ENCODE measurements around the gene U2AF2. TPM values are rescaled to one million over a fixed set of nuclear protein-coding genes. Genes with fewer than 3 reads are reported as not detected.

The U2AF2 gene
- total RNA-seq, 1 donor from 2014 or later: 194 TPM

DNA sequence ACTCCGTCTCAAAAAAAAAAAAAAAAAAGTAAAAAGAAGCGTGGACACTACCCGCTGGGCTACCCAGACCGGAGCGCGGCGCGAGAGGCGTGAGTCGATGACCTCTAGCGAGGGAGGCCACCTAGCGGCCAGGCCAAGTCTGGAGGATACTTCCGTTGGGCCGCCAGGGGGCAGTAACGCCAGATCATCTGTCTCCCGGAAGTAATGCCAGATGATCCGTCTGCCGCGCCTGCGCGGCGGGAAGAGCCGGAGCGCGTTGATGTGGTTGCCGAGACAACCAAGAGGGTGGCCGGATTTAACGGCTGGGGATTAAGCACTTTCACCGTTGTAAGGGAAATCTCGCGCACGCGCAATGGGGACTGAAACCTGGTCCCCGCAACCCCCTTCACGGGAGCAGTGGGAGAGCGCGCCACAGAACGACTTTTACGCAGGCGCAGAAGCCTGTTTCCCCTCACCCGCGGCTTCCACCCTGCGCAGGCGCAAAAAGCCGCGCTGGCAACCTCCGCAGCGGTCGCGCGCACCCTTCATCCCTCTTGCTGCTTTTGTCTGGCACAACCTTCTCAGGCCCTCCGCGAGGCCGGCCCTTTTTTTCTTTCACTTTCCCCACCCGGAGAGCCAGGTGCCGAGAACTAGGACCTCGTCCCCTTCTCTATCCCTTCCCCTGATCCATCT, 1.0 kb upstream of the U2AF2 start:
- Histone ChIP-seq H3K4me2 (ENCODE audit: low read length) (peak overlapping the region; percentile 97), H3K79me2 (ENCODE audit: insufficient read depth, low read length) (peaks cover 42% of the 10 kb centered on the region), H3K9me3 (ENCODE audit: insufficient read depth, low read depth, low read length) (no peaks in the 10 kb centered on the region), H3K27me3 (ENCODE audit: insufficient read depth, low read length) (no peaks in the 10 kb centered on the region), H3K36me3 (ENCODE audit: insufficient read depth, low read length) (no peaks in the 10 kb centered on the region), H3K4me3 (ENCODE audit: insufficient read depth, low read depth, low read length) (peak overlapping the region; percentile 95), H3K27ac (ENCODE audit: low read depth, low read length) (peak overlapping the region; percentile 99), H3K9ac (ENCODE audit: low read length) (peak overlapping the region; percentile 99), H2AFZ (ENCODE audit: low read depth, low read length) (peak overlapping the region; percentile 78), H4K20me1 (ENCODE audit: insufficient read depth, low read length) (peaks cover 34% of the 10 kb centered on the region), H3K4me1 (ENCODE audit: insufficient read depth, low read length) (peaks cover 29% of the 10 kb centered on the region)
- peak; percentile 66 for FAIRE-seq
- no peak for TF ChIP-seq EZH2 (IDR thresholded peaks at IDR 0.05; ENCODE audit: insufficient read depth, low read length)
- TF ChIP-seq, protein P1, sequence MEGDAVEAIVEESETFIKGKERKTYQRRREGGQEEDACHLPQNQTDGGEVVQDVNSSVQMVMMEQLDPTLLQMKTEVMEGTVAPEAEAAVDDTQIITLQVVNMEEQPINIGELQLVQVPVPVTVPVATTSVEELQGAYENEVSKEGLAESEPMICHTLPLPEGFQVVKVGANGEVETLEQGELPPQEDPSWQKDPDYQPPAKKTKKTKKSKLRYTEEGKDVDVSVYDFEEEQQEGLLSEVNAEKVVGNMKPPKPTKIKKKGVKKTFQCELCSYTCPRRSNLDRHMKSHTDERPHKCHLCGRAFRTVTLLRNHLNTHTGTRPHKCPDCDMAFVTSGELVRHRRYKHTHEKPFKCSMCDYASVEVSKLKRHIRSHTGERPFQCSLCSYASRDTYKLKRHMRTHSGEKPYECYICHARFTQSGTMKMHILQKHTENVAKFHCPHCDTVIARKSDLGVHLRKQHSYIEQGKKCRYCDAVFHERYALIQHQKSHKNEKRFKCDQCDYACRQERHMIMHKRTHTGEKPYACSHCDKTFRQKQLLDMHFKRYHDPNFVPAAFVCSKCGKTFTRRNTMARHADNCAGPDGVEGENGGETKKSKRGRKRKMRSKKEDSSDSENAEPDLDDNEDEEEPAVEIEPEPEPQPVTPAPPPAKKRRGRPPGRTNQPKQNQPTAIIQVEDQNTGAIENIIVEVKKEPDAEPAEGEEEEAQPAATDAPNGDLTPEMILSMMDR (IDR thresholded peaks at IDR 0.05; ENCODE audit: insufficient read depth, low read depth, low read length): peak; percentile 99
- peaks cover 16% of the 10 kb centered on the region for H3K36me3 Mint-ChIP-seq (ENCODE audit: low read depth, unreplicated experiment)
- H3K4me3 Mint-ChIP-seq (ENCODE audit: unreplicated experiment): peak overlapping the region; percentile 96
- H3K27me3 Mint-ChIP-seq (ENCODE audit: low read depth, unreplicated experiment): no peaks in the 10 kb centered on the region
- H3K4me1 Mint-ChIP-seq (ENCODE audit: low read depth, unreplicated experiment): peaks cover 18% of the 10 kb centered on the region
- H3K27ac Mint-ChIP-seq (ENCODE audit: unreplicated experiment): peak overlapping the region; percentile 100
- DNase-seq (ENCODE audit: low read depth): peak; percentile 92
- no peaks in the 10 kb centered on the region for H3K9me3 Mint-ChIP-seq (ENCODE audit: unreplicated experiment)

DNA sequence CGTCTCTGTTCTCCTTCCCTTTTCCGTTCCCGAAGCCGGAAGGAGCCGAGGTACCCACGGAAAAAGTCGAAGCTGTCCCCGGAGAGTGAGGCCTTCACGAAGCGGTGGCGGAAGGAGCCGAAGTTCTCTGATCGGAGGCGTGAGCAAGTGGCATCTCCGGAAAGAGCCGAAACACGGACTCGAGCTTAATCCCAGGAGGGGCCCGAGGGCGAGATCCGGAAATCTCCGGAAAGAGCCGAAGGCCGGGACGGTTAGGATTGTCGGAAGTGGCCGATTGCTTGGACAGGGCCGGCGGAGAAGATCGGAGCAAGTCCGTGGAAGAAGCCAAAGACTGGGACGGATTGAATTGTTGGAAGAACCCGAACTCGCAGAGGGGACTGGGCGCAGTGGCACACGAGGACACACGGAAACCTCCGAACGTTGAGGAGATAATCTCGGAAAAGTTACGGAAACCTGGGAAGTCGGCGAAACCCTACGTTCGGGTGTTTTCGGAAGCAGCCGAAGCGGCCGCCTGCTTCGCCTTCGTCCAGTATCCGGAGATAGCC, 440 bp upstream of the U2AF2 start:
- DNase-seq (ENCODE audit: low read depth): peak; percentile 94
- no peaks in the 10 kb centered on the region for H3K9me3 ChIP-seq (ENCODE audit: insufficient read depth, low read depth, low read length)
- peak overlapping the region; percentile 97 for H3K4me2 ChIP-seq (ENCODE audit: low read length)
- no peaks in the 10 kb centered on the region for H3K36me3 ChIP-seq (ENCODE audit: insufficient read depth, low read length)
- no peak for TF ChIP-seq EZH2 (IDR thresholded peaks at IDR 0.05; ENCODE audit: insufficient read depth, low read length)
- TF ChIP-seq, protein P1 (IDR thresholded peaks at IDR 0.05; ENCODE audit: insufficient read depth, low read depth, low read length): no peak
- peak overlapping the region; percentile 99 for H3K27ac ChIP-seq (ENCODE audit: low read depth, low read length)
- FAIRE-seq: peak; percentile 94
- H3K4me1 ChIP-seq (ENCODE audit: insufficient read depth, low read length): peaks cover 26% of the 10 kb centered on the region
- no peaks in the 10 kb centered on the region for H3K27me3 Mint-ChIP-seq (ENCODE audit: low read depth, unreplicated experiment)
- peak overlapping the region; percentile 96 for H3K4me3 Mint-ChIP-seq (ENCODE audit: unreplicated experiment)
- no peaks in the 10 kb centered on the region for H3K27me3 ChIP-seq (ENCODE audit: insufficient read depth, low read length)
- H3K36me3 Mint-ChIP-seq (ENCODE audit: low read depth, unreplicated experiment): peaks cover 16% of the 10 kb centered on the region
- H3K4me1 Mint-ChIP-seq (ENCODE audit: low read depth, unreplicated experiment): peaks cover 20% of the 10 kb centered on the region
- no peaks in the 10 kb centered on the region for H3K9me3 Mint-ChIP-seq (ENCODE audit: unreplicated experiment)
- H3K4me3 ChIP-seq (ENCODE audit: insufficient read depth, low read depth, low read length): peak overlapping the region; percentile 95
- peak overlapping the region; percentile 96 for H2AFZ ChIP-seq (ENCODE audit: low read depth, low read length)
- peaks cover 46% of the 10 kb centered on the region for H3K79me2 ChIP-seq (ENCODE audit: insufficient read depth, low read length)
- H3K9ac ChIP-seq (ENCODE audit: low read length): peak overlapping the region; percentile 99
- peaks cover 40% of the 10 kb centered on the region for H4K20me1 ChIP-seq (ENCODE audit: insufficient read depth, low read length)
- peak overlapping the region; percentile 100 for H3K27ac Mint-ChIP-seq (ENCODE audit: unreplicated experiment)

DNA sequence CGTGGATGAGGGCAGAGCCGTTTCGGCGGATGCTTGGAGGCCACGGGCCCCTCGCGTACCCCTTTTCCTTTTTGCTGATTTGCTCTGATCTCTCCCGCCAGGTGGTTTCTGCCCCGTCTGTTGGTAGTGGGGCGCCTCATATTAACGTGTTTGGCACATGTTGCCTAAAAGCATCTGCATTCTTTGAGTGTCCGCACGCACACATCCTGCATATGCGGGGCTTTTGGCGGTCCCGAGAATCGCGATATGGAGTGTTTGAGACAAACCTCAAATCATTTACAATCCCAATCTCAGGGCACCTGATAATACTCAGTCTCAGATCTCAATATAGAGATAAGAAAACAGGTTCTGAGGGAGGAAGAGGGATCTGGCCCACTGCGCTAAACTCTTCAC, 809 bp downstream of the U2AF2 start:
- H3K27me3 ChIP-seq (ENCODE audit: insufficient read depth, low read length): no peaks in the 10 kb centered on the region
- peak overlapping the region; percentile 99 for H3K9ac ChIP-seq (ENCODE audit: low read length)
- peak overlapping the region; percentile 96 for H3K4me3 Mint-ChIP-seq (ENCODE audit: unreplicated experiment)
- H3K36me3 ChIP-seq (ENCODE audit: insufficient read depth, low read length): no peaks in the 10 kb centered on the region
- peaks cover 26% of the 10 kb centered on the region for H3K4me1 ChIP-seq (ENCODE audit: insufficient read depth, low read length)
- TF ChIP-seq, protein P1 (IDR thresholded peaks at IDR 0.05; ENCODE audit: insufficient read depth, low read depth, low read length): no peak
- no peak for TF ChIP-seq EZH2 (IDR thresholded peaks at IDR 0.05; ENCODE audit: insufficient read depth, low read length)
- peak overlapping the region; percentile 94 for H3K4me3 ChIP-seq (ENCODE audit: insufficient read depth, low read depth, low read length)
- H3K9me3 Mint-ChIP-seq (ENCODE audit: unreplicated experiment): no peaks in the 10 kb centered on the region
- H4K20me1 ChIP-seq (ENCODE audit: insufficient read depth, low read length): peaks cover 53% of the 10 kb centered on the region
- no peak for DNase-seq (ENCODE audit: low read depth)
- no peak for FAIRE-seq
- H3K36me3 Mint-ChIP-seq (ENCODE audit: low read depth, unreplicated experiment): peaks cover 14% of the 10 kb centered on the region
- no peaks in the 10 kb centered on the region for H3K27me3 Mint-ChIP-seq (ENCODE audit: low read depth, unreplicated experiment)
- peak overlapping the region; percentile 68 for H2AFZ ChIP-seq (ENCODE audit: low read depth, low read length)
- peaks cover 58% of the 10 kb centered on the region for H3K79me2 ChIP-seq (ENCODE audit: insufficient read depth, low read length)
- peak overlapping the region; percentile 97 for H3K4me2 ChIP-seq (ENCODE audit: low read length)
- peak overlapping the region; percentile 93 for H3K27ac Mint-ChIP-seq (ENCODE audit: unreplicated experiment)
- H3K27ac ChIP-seq (ENCODE audit: low read depth, low read length): peak overlapping the region; percentile 99
- no peaks in the 10 kb centered on the region for H3K9me3 ChIP-seq (ENCODE audit: insufficient read depth, low read depth, low read length)
- H3K4me1 Mint-ChIP-seq (ENCODE audit: low read depth, unreplicated experiment): peaks cover 26% of the 10 kb centered on the region

All from astrocyte (in vitro differentiated cells and primary cell).